GM21367 (cell line): Measurements from ENCODE around the gene PTX4.

Experiments used
- ATAC-seq: cut with Tn5 transposase; IDR thresholded peaks from one replicate; pipeline ENCODE4 v1.9.1; 2021; ENCODE audit not compliant: unreplicated experiment

PTX4 gene

GRCh38 chr16:1464196-1464893, 24.4 kb downstream of the PTX4 start:
- no peak for ATAC-seq

DNA sequence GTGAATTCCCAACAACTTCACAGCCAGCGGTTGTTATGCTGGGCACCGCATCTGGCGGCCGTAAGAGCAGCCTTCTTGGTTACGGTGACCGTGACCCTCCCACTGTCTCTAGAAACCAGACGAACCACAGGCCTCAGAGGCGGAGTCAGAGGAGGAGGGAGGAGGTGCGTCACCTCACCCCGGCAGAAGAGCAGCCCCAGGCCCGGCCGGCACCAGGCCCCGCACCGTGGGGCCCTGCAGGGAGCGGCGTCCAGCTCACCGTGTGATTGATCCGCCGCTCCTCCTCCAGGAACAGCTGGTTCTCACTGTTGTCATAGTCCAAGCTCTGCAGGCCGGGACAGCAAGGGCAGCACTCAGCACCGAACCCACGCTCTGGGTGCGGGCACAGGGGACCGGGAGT, 27.6 kb downstream of the PTX4 start:
- ATAC-seq = no peak

DNA sequence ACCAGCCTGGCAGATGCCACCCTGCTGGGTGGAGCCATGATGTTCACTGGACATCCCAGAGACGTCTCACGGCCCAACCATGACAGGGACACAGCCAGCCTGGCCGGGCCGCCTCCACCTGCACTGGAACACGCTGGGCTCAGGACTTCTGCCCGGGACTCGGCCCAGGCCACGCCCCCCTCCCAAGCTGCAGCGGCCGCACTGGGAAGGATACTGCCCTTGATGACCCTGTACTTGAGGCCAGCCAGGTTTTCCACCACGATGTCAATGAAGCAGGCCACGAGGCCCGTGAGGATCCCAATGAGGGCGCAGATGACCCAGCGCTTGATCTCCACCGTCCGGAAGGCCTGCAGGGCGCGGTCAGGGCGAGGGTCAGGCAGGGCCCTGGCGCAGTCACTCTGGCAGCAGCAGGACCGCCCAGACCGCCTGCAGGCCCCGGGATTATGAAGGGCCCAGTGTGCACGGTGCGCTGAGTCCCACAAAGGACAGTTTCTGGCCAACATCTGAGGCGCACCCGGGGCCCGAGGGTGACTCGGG, 28.1 kb downstream of the PTX4 start:
- no peak for ATAC-seq

GRCh38 chr16:1459967-1460366, 28.8 kb downstream of the PTX4 start:
- ATAC-seq = no peak

GRCh38 chr16:1458977-1459341, 29.8 kb downstream of the PTX4 start:
- ATAC-seq = no peak

DNA sequence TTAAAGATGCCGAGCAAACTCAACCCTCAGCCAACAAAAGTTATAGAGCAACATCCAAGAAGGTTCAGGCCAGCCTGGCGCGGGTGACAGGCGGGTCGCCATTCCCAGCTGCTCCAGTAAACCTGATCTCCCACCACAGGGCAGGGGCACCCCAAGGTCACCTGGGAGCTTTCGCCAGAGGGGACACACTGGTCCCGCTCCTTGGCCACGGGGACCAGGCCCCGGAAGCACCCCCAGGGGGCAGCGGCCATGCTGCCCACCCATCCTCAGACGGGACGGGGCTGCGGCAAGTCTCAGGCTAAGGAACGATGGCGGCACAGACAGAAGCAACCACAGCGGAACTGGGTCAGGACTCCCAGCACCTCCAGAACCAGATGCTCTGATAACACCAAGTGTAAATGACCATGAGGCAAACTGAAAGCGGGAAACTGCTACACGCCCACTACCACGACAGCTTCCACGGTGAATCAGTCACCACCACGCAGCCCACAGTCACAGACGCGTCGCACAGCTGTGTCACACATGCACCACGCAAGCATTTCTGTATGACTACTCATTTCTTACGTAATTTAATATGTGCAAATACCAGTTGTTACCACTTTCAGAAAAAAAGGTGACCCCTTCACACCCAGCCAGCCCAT, 30.3 kb downstream of the PTX4 start:
- ATAC-seq = no peak

DNA sequence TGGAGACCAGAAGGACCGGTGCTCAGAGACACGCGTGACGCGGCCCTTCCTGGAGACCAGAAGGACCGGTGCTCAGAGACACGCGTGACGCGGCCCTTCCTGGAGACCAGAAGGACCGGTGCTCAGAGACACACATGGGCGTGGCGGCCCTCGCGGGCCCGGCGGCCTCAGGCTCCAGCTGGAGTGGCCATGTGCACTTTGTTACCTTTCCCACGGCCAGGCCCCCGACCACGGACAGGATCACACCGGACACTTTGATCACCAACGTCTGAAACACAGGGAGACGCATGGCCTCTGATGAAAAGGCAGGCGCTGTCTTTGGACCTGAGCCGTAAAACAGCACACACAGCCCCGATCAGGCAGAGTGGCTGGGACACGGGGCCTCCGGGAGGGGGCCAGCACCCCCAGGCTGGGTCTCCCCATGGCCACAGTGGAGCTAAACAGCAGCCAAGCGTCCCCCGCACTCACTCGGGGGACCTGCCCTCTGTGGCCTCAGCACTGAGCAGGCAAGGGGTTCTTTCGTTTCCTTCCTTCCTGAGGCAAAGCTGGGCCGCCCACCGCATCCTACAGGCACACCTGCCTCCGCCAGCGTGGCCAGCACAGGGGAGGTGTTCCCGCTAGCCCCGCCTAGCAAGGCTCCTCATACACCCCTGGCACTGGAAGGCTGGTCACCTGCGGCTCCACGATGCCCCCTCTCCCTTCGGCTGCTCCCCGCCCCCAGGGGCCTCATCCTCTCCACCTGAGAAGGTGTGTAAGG, 31.1 kb downstream of the PTX4 start:
- ATAC-seq = no peak

DNA sequence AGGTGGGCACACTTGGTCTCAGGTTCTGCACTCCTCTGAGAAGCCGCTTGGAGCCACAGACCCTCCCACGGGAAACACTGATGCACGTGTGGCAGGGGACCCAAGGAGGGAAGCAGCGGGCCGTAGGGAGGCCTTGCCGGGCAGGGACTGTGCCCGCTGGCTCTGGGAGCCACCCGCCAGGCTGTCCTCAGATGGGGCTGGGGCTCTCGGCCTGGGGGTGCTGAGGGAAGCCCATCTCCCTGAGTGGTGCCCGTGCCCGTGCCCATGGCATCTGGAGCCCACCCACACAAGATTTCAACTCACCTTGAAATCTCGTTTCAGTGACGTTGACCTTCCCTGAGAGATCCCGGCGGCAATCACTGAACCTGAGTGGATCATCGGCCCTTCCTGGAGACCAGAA, 31.8 kb downstream of the PTX4 start:
- ATAC-seq = no peak

DNA sequence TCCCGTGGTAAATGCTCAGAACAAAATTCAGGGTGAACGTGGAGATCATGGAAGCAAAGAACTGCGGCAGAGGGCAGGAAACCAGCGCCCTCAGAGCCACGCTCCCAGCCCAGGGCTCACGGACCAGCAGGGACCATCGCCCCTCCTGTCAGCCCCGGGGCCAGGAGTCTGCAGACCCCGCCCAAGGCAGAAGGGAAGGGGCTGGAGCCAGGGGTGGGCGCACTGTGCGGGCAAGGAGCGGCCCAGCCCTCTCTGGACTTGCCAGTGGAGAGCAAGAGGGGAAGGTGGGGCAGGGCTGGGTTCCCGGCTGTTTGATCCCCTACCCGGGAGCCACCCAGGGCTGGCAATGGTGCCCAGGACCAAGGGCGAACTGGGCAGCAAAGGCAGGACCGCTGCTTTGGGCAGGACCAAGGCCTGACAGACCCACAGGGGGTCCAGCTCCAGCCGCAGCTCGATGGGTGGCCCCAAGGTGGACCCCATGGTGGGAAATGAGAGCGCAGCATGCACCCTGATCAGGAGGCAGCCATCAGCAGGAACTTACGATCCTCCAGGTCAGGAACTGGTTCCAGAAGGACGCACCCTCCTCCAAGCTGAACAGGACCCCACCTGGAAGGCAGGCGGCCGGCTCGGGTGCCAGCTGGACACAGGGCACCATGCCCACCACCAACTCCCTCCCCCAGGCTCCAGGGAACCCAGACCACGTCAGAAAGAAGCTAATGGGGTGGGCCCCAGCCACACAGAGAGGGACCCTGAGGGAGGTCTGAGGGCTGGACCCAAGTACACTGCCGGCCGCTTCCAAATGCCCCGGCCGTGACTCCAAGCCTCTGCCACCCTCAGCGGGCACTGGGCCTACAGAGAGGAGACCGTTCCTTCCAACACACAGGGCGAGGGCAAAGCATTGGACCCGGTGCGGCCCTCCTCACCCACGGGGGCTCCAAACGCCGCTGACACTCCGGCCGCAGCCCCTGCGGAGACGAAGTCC, 33.3 kb downstream of the PTX4 start:
- ATAC-seq = no peak

DNA sequence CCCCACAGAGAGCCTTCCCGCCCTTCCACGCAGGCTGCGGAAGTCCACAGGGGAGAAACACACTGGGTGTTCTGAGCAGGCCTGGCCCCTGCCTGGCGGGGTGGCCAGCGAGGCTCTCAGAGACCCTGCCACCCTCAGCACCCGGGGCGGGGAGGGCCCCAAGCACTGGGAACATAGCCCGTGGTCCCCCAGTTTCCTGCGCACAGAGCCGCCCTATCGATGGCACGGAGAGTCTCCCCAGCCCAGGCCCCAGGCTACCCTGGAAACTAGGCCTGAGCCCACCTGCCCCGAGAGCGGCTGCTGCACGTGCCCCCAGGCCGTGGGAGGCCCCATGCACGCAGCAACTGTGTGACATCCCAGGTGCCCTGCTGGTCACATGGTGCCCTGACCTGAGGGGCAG, 34.2 kb downstream of the PTX4 start:
- ATAC-seq = no peak

GRCh38 chr16:1453316-1453715, 35.4 kb downstream of the PTX4 start:
- no peak for ATAC-seq

DNA sequence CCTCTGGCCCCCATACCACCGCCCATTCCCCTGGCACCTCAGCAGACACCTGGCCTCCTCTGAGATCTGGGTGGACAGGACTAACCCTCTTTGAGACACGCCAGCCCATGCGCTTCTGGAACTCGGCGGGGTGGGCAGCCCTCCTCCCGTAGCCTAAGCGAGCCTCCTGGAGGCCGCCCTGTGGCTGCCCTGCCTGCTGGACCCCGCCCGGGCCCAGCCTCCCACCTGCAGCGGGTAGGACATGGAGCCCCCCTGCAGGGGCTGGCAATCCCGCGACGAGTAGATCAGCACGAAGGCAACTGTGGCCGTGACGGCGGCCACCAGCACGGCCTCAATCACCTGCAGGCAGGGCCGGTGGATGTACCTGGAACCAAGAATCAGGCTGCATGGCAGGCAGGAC, 36.2 kb downstream of the PTX4 start:
- no peak for ATAC-seq

GRCh38 chr16:1451702-1452392, 36.9 kb downstream of the PTX4 start:
- no peak for ATAC-seq

DNA sequence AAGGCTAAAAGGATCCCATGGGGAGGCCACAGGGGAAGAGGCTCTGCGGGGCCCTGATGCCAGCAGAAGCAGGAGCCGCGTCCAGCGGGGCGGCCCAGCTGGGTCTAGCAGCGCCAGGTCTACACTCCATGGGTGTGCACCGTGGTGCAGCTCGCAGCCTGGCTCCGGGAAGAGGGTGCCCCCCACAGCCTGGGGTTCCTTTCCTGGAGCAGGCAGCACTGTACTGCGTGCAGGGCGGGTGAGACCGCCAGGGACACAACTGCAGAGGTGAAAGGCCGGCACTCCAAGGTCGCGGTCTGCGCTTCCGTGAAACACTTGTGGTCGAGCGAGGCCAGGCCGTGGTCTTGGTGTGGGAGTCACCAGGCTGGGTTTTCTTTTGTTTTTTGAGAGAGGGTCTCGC, 37.9 kb downstream of the PTX4 start:
- ATAC-seq = no peak

- no peak for ATAC-seq
Measured at GRCh38 chr16:1450218-1450617, 38.5 kb downstream of the PTX4 start.

- no peak for ATAC-seq
Measured at GRCh38 chr16:1449201-1449788, 39.4 kb downstream of the PTX4 start.

- no peak for ATAC-seq
Measured at GRCh38 chr16:1448536-1449116, 40.1 kb downstream of the PTX4 start.

- no peak for ATAC-seq
Measured at GRCh38 chr16:1447965-1448364, 40.8 kb downstream of the PTX4 start.

- no peak for ATAC-seq
Measured at GRCh38 chr16:1446296-1447080, 42.3 kb downstream of the PTX4 start.
